CD4-positive, alpha-beta T cell (primary cell): ENCODE data around the gene CDH4. TPM values are rescaled to one million over a fixed set of nuclear protein-coding genes. Genes with fewer than 3 reads are reported as not detected.

Source experiments
- ATAC-seq: fragments of 200-7000 bp; cut with Tn5 transposase; one replicate; pipeline ENCODE4 v1.10.0; 2022; ENCODE audit warnings: mild to moderate bottlenecking; ENCODE audit not compliant: poor library complexity
- CTCF ChIA-PET: fragments of 350-600 bp; sonication (Branson Sonifier 250); formaldehyde crosslinking; loops from one replicate; lab custom pipeline; 2021; ENCODE audit warnings: antibody characterized with exemption, inconsistent platforms; lab: Charles Lee
- POLR2A ChIA-PET: fragments of 350-600 bp; sonication (Branson Sonifier 250); formaldehyde crosslinking; loops from one replicate; lab custom pipeline; 2021; ENCODE audit warnings: antibody characterized with exemption, inconsistent platforms; lab: Charles Lee
- DNase-seq, 14 experiments: peaks; one replicate each; pipeline ENCODE4 v3.0.0-alpha.2; 2013 to 2020; ENCODE audit warnings: mixed read lengths in 2 of 14
- H3K27ac ChIP-seq, 2 donors: one replicate each; pipeline versions ENCODE4 v1.5.1 to v1.7.0; 2013; ENCODE audit warnings: low read length in 2 of 2, low read depth in 1 of 2, mild to moderate bottlenecking in 1 of 2
- H3K27me3 ChIP-seq, 2 experiments: 1 replicate in 1 of 2; 2 replicates in 1 of 2; pipeline versions ENCODE4 v1.6.1 to v1.7.0; 2013; ENCODE audit warnings: low read length in 2 of 2, control low read depth in 1 of 2, mild to moderate bottlenecking in 1 of 2, moderate library complexity in 1 of 2; ENCODE audit not compliant: insufficient read depth in 2 of 2, control insufficient read depth in 1 of 2
- H3K36me3 ChIP-seq: one replicate; pipeline ENCODE4 v1.6.1; 2013; ENCODE audit warnings: low read length, control low read depth; ENCODE audit not compliant: insufficient read depth
- H3K4me1 ChIP-seq: one replicate; pipeline ENCODE4 v1.6.1; 2013; ENCODE audit warnings: low read length, control low read depth; ENCODE audit not compliant: insufficient read depth
- H3K4me3 ChIP-seq: one replicate; pipeline ENCODE4 v1.5.1; 2013; ENCODE audit warnings: mild to moderate bottlenecking, low read length, moderate library complexity
- H3K9me3 ChIP-seq, 2 experiments: 1 replicate in 1 of 2; 2 replicates in 1 of 2; pipeline versions ENCODE4 v1.6.1 to v1.7.0; 2013; ENCODE audit warnings: low read length in 2 of 2, mild to moderate bottlenecking in 2 of 2, control low read depth in 1 of 2, moderate library complexity in 1 of 2; ENCODE audit not compliant: control insufficient read depth in 1 of 2, insufficient read depth in 1 of 2
- H3K27ac Mint-ChIP-seq: one replicate; pipeline ENCODE4 v1.8.0; 2020; ENCODE audit warnings: mixed read lengths
- H3K27me3 Mint-ChIP-seq: one replicate; pipeline ENCODE4 v1.8.0; 2021; ENCODE audit warnings: mixed read lengths
- H3K36me3 Mint-ChIP-seq: one replicate; pipeline ENCODE4 v1.8.0; 2021; ENCODE audit warnings: low read depth, mixed read lengths
- H3K4me1 Mint-ChIP-seq: one replicate; pipeline ENCODE4 v1.8.0; 2021; ENCODE audit warnings: low read depth, mixed read lengths
- H3K4me3 Mint-ChIP-seq: one replicate; pipeline ENCODE4 v1.8.0; 2020; ENCODE audit warnings: mild to moderate bottlenecking, mixed read lengths
- H3K9me3 Mint-ChIP-seq: one replicate; pipeline ENCODE4 v1.8.0; 2020; ENCODE audit warnings: mixed read lengths
- CTCF ChIP-seq: fragments of 200-600 bp; IDR thresholded peaks from one replicate; pipeline ENCODE4 v1.8.0; 2022; ENCODE audit warnings: antibody characterized with exemption, mild to moderate bottlenecking
- intact Hi-C, 2 experiments: fragments of 100-400 bp; cut with DNase I in 1 of 2; cut with micrococcal nuclease in 1 of 2; formaldehyde crosslinking; loops; one replicate each; pipeline versions ENCODE4 v1.15.1 to v1.9.0; 2023 to 2025; cut with DNase I, micrococcal nuclease
- total RNA-seq, 174 experiments: library from RNA in 2 of 174; stranded (reverse) in 2 of 174; gene quantifications; one replicate each; pipeline ENCODE4 v1.2.3 and lab custom pipeline; 2021 to 2026

Gene CDH4
- total RNA-seq, 2 experiments from 2014 or later = 0.11 TPM

GRCh38 chr20:61844621-61845020, 592.6 kb downstream of the CDH4 start:
- Mint-ChIP-seq H3K9me3 (no peaks in the 10 kb centered on the region), H3K27me3 (no peaks in the 10 kb centered on the region), H3K36me3 (no peaks in the 10 kb centered on the region), H3K4me3 (no peak overlapping the region), H3K4me1 (no peaks in the 10 kb centered on the region), H3K27ac (no peak overlapping the region)
- H3K9me3 ChIP-seq = peaks cover 0 to 14% of the 10 kb centered on the region in 2 experiments
- ATAC-seq (no peak), DNase-seq (no peak)
- TF ChIP-seq CTCF = no peak
- no peaks in the 10 kb centered on the region for H3K4me1 ChIP-seq
- POLR2A ChIA-PET = no interaction called here
- CTCF ChIA-PET = no interaction called here
- intact Hi-C loops = no loop called here
- no peaks in the 10 kb centered on the region for H3K36me3 ChIP-seq
- H3K4me3 ChIP-seq = no peak overlapping the region
- H3K27me3 ChIP-seq = no peaks in the 10 kb centered on the region
- no peak overlapping the region for H3K27ac ChIP-seq

- no peak overlapping the region for H3K4me3 ChIP-seq
- no peak overlapping the region for H3K4me3 Mint-ChIP-seq
- no peak overlapping the region for H3K27ac ChIP-seq
- H3K4me1 ChIP-seq = no peaks in the 10 kb centered on the region
- no peaks in the 10 kb centered on the region for H3K36me3 ChIP-seq
- no peak overlapping the region for H3K27ac Mint-ChIP-seq
- TF ChIP-seq CTCF = no peak
- no peaks in the 10 kb centered on the region for H3K9me3 Mint-ChIP-seq
- H3K4me1 Mint-ChIP-seq = no peaks in the 10 kb centered on the region
- H3K9me3 ChIP-seq = peaks cover 0 to 16% of the 10 kb centered on the region in 2 experiments
- H3K27me3 ChIP-seq = no peaks in the 10 kb centered on the region
- DNase-seq (no peak), ATAC-seq (no peak)
- ChIA-PET CTCF (no interaction called here), POLR2A (no interaction called here)
- intact Hi-C loops = no loop called here
- no peaks in the 10 kb centered on the region for H3K36me3 Mint-ChIP-seq
- no peaks in the 10 kb centered on the region for H3K27me3 Mint-ChIP-seq
Observed at GRCh38 chr20:61845233-61845671, 593.2 kb downstream of the CDH4 start.

GRCh38 chr20:61846074-61846473, 594.0 kb downstream of the CDH4 start:
- Mint-ChIP-seq H3K27me3 (no peaks in the 10 kb centered on the region), H3K36me3 (no peaks in the 10 kb centered on the region), H3K9me3 (no peaks in the 10 kb centered on the region), H3K27ac (no peak overlapping the region), H3K4me3 (no peak overlapping the region), H3K4me1 (no peaks in the 10 kb centered on the region)
- intact Hi-C loops = no loop called here
- H3K9me3 ChIP-seq = peaks cover 0 to 19% of the 10 kb centered on the region in 2 experiments
- no peaks in the 10 kb centered on the region for H3K27me3 ChIP-seq
- no peaks in the 10 kb centered on the region for H3K4me1 ChIP-seq
- POLR2A ChIA-PET = no interaction called here
- H3K36me3 ChIP-seq = no peaks in the 10 kb centered on the region
- H3K27ac ChIP-seq = no peak overlapping the region
- ATAC-seq (no peak), DNase-seq (no peak)
- H3K4me3 ChIP-seq = no peak overlapping the region
- CTCF ChIA-PET = no interaction called here
- TF ChIP-seq CTCF = no peak
